Smooth muscle cell of the brain vasculature (primary cell): ENCODE measurements around the gene SNAP91.

Experiments
- DNase-seq: peaks from one replicate; pipeline ENCODE4 v3.0.0-alpha.2; 2012; ENCODE audit warnings: low read depth, low spot score

Gene SNAP91

GRCh38 chr6:83546636-83547035, 162.3 kb downstream of the SNAP91 start:
- DNase-seq: no peak

GRCh38 chr6:83539678-83540077, 169.2 kb downstream of the SNAP91 start:
- DNase-seq: no peak

- DNase-seq: no peak
These were observed 172.0 kb downstream of the SNAP91 start for GRCh38 chr6:83536647-83537589.

- no peak for DNase-seq
These were observed 172.8 kb downstream of the SNAP91 start for GRCh38 chr6:83536034-83536646.

- DNase-seq: no peak
These were observed 190.0 kb downstream of the SNAP91 start for GRCh38 chr6:83518816-83519480.

GRCh38 chr6:83517500-83517899, 191.4 kb downstream of the SNAP91 start:
- DNase-seq: no peak

- peak; percentile 44 for DNase-seq
These were observed 193.9 kb downstream of the SNAP91 start for GRCh38 chr6:83514866-83515466.

- DNase-seq: no peak
These were observed 194.4 kb downstream of the SNAP91 start for GRCh38 chr6:83514466-83514865.

GRCh38 chr6:83511901-83512681, 196.8 kb downstream of the SNAP91 start, which contains the start of gene PRSS35:
PRSS35 (plus strand) TSS chr6:83512534; CDS start chr6:83523442, 10,908 bp downstream.
- peak; percentile 33 for DNase-seq

- DNase-seq: no peak
These were observed 197.6 kb downstream of the SNAP91 start for GRCh38 chr6:83511266-83511665.

GRCh38 chr6:83510791-83511190, 198.1 kb downstream of the SNAP91 start:
- DNase-seq: no peak

GRCh38 chr6:83509441-83509840, 199.5 kb downstream of the SNAP91 start:
- no peak for DNase-seq

GRCh38 chr6:83505356-83505755, 203.5 kb downstream of the SNAP91 start:
- DNase-seq: no peak
